Measurements from ENCODE around the gene PPEF2.

- TF ChIP-seq CREB5 (CRISPR knock-in tag; IDR thresholded peaks at IDR 0.05; ENCODE audit: low read depth) (no peak), ZNF565 (CRISPR knock-in tag; conservative IDR thresholded peaks at IDR 0.05; ENCODE audit: low read depth) (no peak), ARNTL (CRISPR knock-in tag; IDR thresholded peaks at IDR 0.05; ENCODE audit: borderline replicate concordance, low read depth) (no peak), RARB (CRISPR knock-in tag; IDR thresholded peaks at IDR 0.05) (no peak), ZNF70 (CRISPR knock-in tag; IDR thresholded peaks at IDR 0.05) (no peak), CSRNP3 (CRISPR knock-in tag; IDR thresholded peaks at IDR 0.05) (no peak), ZFP3 (CRISPR knock-in tag; IDR thresholded peaks at IDR 0.05) (no peak), BACH2 (CRISPR knock-in tag; IDR thresholded peaks at IDR 0.05; ENCODE audit: borderline replicate concordance) (no peak), TSHZ2 (CRISPR knock-in tag; IDR thresholded peaks at IDR 0.05) (no peak), TOX (CRISPR knock-in tag; IDR thresholded peaks at IDR 0.05; ENCODE audit: borderline replicate concordance) (no peak), CSDC2 (CRISPR knock-in tag; IDR thresholded peaks at IDR 0.05) (no peak)
Observed at GRCh38 chr4:75841641-75842520, 60.4 kb downstream of the PPEF2 start.

All from SK-N-SH treated with all-trans-retinoic acid at 6 μM for 48 hours (cell line).